GM23248 (cell line): ENCODE measurements around the gene YIPF1.

Experiments
- EZH2 ChIP-seq: fragments of 200-600 bp; sonication (generic); IDR thresholded peaks from 2 replicates; pipeline ENCODE4 v1.6.1; 2018; ENCODE audit warnings: antibody characterized with exemption, mild to moderate bottlenecking; ENCODE audit not compliant: insufficient read depth, poor library complexity, severe bottlenecking
- EZH2phosphoT487 ChIP-seq: fragments of 200-600 bp; sonication (generic); IDR thresholded peaks from 2 replicates; pipeline ENCODE4 v1.6.1; 2018; ENCODE audit warnings: antibody characterized with exemption, moderate library complexity, mild to moderate bottlenecking, low read depth; ENCODE audit not compliant: insufficient read depth

DNA sequence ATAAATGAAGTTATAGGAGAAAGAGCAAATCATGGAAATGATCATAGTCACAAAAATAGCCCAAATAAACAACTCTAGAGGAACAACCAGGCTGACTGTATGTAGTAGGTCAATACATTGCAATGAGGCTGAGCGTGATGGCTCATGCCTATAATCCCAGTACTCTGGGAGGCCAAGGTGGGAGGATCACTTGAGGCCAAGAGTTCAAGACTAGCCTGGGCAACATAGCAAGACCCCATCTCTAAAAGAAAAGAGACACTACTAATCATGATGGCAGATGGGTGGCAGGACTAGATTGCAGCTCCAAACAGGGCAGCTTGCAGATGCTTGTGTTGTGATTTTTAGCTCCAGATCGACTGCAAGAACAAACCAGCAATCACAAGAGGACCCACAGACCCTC is 79.1 kb downstream of the YIPF1 start:
- TF ChIP-seq EZH2 (no peak), EZH2phosphoT487 (no peak)
